ENCODE results near the gene PSME4.

Gene PSME4, protein sequence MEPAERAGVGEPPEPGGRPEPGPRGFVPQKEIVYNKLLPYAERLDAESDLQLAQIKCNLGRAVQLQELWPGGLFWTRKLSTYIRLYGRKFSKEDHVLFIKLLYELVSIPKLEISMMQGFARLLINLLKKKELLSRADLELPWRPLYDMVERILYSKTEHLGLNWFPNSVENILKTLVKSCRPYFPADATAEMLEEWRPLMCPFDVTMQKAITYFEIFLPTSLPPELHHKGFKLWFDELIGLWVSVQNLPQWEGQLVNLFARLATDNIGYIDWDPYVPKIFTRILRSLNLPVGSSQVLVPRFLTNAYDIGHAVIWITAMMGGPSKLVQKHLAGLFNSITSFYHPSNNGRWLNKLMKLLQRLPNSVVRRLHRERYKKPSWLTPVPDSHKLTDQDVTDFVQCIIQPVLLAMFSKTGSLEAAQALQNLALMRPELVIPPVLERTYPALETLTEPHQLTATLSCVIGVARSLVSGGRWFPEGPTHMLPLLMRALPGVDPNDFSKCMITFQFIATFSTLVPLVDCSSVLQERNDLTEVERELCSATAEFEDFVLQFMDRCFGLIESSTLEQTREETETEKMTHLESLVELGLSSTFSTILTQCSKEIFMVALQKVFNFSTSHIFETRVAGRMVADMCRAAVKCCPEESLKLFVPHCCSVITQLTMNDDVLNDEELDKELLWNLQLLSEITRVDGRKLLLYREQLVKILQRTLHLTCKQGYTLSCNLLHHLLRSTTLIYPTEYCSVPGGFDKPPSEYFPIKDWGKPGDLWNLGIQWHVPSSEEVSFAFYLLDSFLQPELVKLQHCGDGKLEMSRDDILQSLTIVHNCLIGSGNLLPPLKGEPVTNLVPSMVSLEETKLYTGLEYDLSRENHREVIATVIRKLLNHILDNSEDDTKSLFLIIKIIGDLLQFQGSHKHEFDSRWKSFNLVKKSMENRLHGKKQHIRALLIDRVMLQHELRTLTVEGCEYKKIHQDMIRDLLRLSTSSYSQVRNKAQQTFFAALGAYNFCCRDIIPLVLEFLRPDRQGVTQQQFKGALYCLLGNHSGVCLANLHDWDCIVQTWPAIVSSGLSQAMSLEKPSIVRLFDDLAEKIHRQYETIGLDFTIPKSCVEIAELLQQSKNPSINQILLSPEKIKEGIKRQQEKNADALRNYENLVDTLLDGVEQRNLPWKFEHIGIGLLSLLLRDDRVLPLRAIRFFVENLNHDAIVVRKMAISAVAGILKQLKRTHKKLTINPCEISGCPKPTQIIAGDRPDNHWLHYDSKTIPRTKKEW (N-terminal part only)

GRCh38 chr2:53970724-53971602 lies at the start of gene PSME4:
Gene PSME4, minus strand, starts transcription at chr2:53970993. Its CDS starts 209 bp downstream, at chr2:53970784.
- peak; percentile 90 to 98 for DNase-seq

DNA sequence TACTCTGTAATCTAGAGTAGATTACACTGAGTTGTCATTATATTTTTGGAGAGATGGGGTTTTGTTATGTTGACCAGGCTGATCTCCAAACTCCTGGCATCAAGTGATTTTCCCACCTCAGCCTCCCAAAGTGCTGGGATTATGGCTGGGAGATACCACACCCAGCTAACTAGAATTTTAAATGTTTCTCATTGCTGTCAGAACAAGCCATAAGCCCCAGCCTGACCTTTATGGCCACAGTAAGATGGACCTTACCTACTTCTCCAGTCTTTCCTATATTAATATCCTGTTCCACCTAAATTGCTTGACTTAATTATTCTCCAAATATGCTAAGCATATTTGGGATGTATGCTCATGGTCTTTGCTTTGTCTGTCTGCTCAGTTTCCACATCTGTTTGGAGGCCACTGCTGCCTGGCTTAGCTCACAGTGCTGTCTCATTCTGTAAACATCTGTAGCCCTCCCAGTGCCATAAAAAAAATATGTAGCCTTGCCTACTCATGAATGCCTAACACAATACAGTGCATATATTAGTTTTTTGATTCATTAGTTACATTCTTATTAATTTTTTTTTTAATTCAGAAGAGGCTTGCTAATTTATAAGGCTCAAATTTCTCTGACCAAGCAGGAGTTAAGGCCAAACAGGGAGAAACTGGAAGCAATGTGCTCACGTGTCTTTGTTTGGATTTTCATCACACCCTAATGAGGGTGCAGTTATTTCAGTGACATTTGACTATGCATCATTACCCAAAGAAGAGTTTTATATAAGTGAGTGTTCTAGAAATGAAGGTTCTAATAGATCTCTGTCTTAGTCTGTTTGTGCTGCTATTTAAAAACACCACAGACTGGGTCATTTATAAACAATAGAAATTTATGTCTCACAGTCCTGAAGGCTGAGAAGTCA lies 45.3 kb upstream of the PSME4 start:
- no peak for DNase-seq

- DNase-seq, result no peak
Observed at GRCh38 chr2:54013996-54014395, 43.2 kb upstream of the PSME4 start.

DNA sequence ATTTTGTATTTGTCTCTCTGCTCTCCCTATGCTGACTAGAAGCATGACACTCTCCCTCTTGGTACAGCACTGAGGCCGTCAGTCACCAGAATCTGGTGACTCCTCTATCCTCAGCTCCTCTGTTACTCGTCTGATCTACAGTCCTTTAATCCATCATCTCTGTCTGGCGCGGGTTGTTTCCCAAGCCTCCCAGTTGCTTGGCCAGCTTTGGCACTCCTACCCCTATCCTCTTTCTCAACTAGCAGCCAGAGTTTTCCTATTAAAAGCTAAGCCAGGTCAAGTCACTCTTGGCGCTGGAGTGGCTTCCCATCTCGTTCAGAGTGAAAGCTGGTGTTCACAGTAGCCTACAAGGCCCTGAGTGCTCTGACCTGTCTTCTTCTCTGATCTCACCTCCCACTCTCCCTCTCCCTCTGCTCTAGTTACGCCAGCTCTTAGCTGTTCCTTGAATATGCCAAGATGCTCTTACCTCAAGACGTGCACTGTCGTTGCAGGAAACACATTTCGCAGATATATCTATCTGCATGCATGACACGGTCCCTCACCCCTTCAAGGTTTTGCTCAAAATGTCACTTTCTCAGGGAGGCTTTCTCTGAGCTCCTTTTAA lies 41.8 kb upstream of the PSME4 start:
- no peak for DNase-seq

DNA sequence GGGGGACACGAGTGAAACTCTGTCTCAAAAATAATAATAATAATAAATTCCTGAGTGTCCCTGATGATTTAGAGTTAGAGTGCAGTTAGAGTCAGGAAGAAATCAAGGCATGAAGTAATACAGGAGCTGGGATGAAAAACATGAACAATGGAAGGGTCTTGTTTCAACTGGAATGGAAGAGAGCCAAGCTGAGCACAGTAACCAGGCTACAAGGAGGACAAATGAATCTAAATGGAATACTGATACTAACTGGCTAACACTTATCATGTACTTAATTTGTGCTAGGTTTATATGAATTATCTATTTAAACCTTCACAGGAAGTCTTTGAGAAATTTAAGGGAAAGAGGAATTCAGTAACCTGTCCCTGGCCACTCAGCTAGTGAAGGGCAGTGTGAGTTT lies 38.8 kb upstream of the PSME4 start:
- DNase-seq, result no peak

- DNase-seq, result no peak
Observed at GRCh38 chr2:54008439-54008838, 37.6 kb upstream of the PSME4 start.

GRCh38 chr2:54000524-54000923 lies 29.7 kb upstream of the PSME4 start:
- no peak for DNase-seq

GRCh38 chr2:54000122-54000521 lies 29.3 kb upstream of the PSME4 start:
- DNase-seq, result no peak

DNA sequence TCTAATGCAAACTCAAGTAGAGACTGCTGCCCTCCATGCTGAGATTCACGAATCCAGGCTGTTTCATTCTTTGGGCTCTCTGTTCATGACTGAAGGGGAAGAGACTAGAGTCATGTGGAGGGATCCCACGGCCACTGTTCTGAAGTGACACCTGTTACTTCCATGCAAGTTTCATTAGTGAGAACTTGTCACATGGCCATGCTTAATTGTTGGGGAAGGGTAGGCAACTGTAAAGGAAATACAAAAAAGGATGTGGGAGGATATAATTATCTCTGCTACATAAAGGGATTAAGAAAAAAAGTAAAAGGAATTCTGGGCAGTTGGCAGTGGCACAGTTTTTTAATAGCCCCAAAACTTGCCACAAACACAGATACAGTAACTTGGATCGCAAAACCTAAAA lies 28.0 kb upstream of the PSME4 start:
- no peak for DNase-seq

DNA sequence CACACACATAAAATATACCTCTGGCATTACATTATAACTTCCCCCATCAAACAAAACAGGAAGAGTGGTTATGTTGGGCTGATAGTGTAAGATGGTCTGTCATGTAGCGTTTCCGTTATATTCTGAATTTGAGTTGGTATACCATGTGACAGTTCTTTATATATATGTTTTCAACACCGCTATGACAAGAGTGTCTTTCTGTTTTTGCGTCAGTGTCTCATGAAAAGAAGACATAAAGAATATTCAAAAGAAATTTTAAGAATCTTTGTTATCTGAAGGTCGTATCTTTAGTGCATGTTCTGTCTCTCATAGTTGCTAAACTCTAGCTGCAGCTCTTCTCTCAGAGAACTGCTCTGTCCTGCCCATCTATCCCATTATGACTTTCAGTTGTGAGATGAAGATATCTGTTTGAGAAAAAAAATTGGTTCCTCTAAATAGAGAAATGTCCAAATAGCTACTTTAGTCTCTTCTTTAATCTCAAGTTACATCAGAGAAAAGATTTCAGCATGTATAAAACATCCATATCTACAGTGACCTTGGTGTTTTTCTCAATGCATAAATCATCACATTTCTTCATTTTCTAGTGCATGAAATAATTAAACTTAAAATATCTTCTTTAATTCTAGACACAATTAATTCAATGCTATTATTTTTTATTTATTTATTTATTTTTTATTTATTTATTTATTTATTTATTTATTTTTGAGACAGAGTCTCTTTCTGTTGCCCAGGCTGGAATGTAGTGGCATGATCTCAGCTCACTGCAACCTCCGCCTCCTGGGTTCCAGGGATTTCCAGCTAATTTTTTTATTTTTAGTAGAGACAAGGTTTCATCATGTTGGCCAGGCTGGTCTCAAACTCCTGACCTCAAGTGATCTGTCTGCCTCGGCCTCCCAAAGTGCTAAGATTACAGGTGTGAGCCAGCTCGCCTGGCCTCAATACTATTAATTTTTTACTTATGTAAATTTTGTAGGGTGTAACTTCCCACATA lies 24.3 kb upstream of the PSME4 start:
- DNase-seq, result no peak

GRCh38 chr2:53991948-53992347 lies 21.2 kb upstream of the PSME4 start:
- no peak for DNase-seq

DNA sequence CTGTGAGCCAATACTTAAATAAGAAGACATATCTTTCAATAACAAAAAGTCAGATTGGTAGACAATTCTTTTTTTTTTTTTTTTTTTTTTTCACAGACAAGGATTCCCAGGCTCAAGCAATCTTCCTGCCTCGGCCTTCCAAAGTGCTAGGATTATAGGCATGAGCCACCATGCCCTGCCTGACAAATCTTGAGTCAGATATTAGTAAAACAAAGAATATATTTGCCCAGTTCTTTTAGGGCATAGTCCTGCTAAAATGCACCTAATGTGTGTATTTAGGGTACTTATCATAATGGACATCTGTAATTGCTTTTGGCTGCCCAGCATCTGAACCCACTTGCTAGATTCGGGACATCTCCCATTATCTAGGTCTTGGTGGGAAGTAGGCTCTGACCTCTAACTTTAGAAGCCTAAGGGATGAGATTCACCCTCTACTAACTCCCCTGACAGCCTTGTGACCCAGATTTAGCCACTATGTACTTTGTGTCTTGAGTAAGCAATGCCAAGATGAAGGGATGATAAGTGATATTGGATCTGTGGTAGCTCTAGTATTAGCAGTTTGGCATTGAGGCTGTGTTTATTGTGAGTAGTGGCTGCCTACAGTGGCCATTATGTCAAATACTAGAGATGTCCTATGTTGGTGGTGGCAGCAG lies 18.5 kb upstream of the PSME4 start:
- no peak for DNase-seq

GRCh38 chr2:53987336-53987921 lies 16.6 kb upstream of the PSME4 start:
- DNase-seq, result no peak

DNA sequence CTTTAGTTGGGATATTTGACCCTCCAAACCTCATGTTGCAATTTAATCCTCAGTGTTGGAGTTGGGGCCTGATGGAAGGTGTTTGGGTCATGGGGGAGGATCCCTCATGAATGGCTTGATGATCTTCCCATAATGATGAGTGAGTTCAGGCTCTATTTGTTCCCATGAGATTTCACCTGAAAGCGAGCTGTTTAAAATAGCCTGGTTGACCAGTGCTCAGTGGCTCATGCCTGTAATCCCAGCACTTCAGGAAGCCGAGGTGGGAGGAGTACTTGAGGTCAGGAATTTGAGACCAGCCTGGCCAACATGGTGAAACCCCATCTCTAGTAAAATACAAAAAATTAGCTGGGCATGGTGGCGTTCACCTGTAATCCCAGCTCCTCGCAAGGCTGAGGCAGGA lies 14.9 kb upstream of the PSME4 start:
- no peak for DNase-seq

- DNase-seq, result peak in 1 of 2 experiments; percentile 5
Observed at GRCh38 chr2:53969968-53970723, 647 bp downstream of the PSME4 start.

DNA sequence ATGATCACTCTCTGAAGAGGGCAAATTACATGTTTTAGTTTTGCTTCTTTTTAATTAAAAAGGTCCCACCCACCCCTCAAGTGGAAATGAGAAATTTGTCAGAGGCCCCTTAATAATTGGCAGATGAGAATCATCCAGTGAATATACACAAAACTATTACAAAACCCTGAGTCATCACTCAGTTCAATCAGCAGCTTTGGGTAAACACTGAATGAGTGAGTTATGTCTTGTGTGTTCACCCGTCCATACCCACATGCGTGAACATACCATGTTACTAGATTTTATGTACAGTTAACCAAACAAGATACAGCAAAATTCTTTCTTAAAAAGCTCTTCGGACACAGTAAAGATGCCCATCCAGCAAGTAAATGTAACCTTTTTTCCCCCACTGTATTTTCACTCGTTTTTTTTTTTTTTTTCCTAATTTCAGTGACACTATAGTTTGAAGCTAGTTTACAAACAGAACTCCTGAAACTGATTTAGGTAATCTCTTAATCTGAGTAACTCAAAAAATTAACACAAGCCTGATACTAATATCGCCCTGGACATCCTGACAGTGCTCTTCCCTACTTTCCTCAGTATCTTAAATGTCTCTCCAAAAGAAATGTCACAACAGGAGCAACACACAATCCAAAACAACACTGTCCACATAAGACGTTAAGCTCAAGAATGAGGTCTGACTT lies 1.4 kb downstream of the PSME4 start:
- DNase-seq, result peak in 1 of 2 experiments; percentile 9
